ENCODE measurements around the gene TSNAXIP1.

TSNAXIP1 gene

GRCh38 chr16:67775273-67775672 is 31.4 kb upstream of the TSNAXIP1 start:
- TF ChIP-seq RAD21 (IDR thresholded peaks at IDR 0.05; ENCODE audit: low read depth) (no peak), NFIC (IDR thresholded peaks at IDR 0.05) (no peak), EGR1 (IDR thresholded peaks at IDR 0.05) (no peak), MAX (IDR thresholded peaks at IDR 0.05) (no peak), TAF1 (IDR thresholded peaks at IDR 0.05; ENCODE audit: low read depth) (no peak), CREB1 (IDR thresholded peaks at IDR 0.05; ENCODE audit: low read depth) (no peak), TEAD4 (IDR thresholded peaks at IDR 0.05) (no peak), YY1 (IDR thresholded peaks at IDR 0.05; ENCODE audit: low read depth) (no peak), REST (IDR thresholded peaks at IDR 0.05; ENCODE audit: low read depth) (no peak), FOXM1 (IDR thresholded peaks at IDR 0.05; ENCODE audit: borderline replicate concordance, low read depth) (no peak), ZBTB7A (IDR thresholded peaks at IDR 0.05; ENCODE audit: low read depth) (no peak)

GRCh38 chr16:67779256-67780014 is 27.3 kb upstream of the TSNAXIP1 start:
- TF ChIP-seq NFIC (IDR thresholded peaks at IDR 0.05) (no peak), ZBTB7A (IDR thresholded peaks at IDR 0.05; ENCODE audit: low read depth) (no peak), TEAD4 (IDR thresholded peaks at IDR 0.05) (no peak), EP300 (IDR thresholded peaks at IDR 0.05; ENCODE audit: borderline replicate concordance) (no peak), FOXM1 (IDR thresholded peaks at IDR 0.05; ENCODE audit: borderline replicate concordance, low read depth) (no peak)

- TF ChIP-seq CEBPB (IDR thresholded peaks at IDR 0.05) (no peak), YY1 (IDR thresholded peaks at IDR 0.05; ENCODE audit: low read depth) (no peak), REST (IDR thresholded peaks at IDR 0.05; ENCODE audit: low read depth) (no peak), CREB1 (IDR thresholded peaks at IDR 0.05; ENCODE audit: low read depth) (no peak)
Observed at GRCh38 chr16:67780847-67781564, 25.7 kb upstream of the TSNAXIP1 start.

GRCh38 chr16:67781565-67781921 is 25.1 kb upstream of the TSNAXIP1 start:
- no peak for TF ChIP-seq YY1 (IDR thresholded peaks at IDR 0.05; ENCODE audit: low read depth)
- no peak for TF ChIP-seq EGR1 (IDR thresholded peaks at IDR 0.05)
- no peak for TF ChIP-seq RAD21 (IDR thresholded peaks at IDR 0.05; ENCODE audit: low read depth)
- no peak for TF ChIP-seq CEBPB (IDR thresholded peaks at IDR 0.05)
- no peak for TF ChIP-seq EP300 (IDR thresholded peaks at IDR 0.05; ENCODE audit: borderline replicate concordance)
- no peak for TF ChIP-seq MAX (IDR thresholded peaks at IDR 0.05)
- TF ChIP-seq FOXM1 (IDR thresholded peaks at IDR 0.05; ENCODE audit: borderline replicate concordance, low read depth), result no peak
- TF ChIP-seq REST (IDR thresholded peaks at IDR 0.05; ENCODE audit: low read depth), result no peak
- no peak for TF ChIP-seq TAF1 (IDR thresholded peaks at IDR 0.05; ENCODE audit: low read depth)
- TF ChIP-seq NFIC (IDR thresholded peaks at IDR 0.05), result no peak
- TF ChIP-seq TEAD4 (IDR thresholded peaks at IDR 0.05), result no peak
- TF ChIP-seq TCF12 (IDR thresholded peaks at IDR 0.05; ENCODE audit: low read depth), result no peak

GRCh38 chr16:67782567-67783352 is 23.9 kb upstream of the TSNAXIP1 start:
- TF ChIP-seq ZBTB7A (IDR thresholded peaks at IDR 0.05; ENCODE audit: low read depth) (no peak), NFIC (IDR thresholded peaks at IDR 0.05) (0 out of 2 replicates have a peak, but pooled peaks have one; percentile 7), TAF1 (IDR thresholded peaks at IDR 0.05; ENCODE audit: low read depth) (no peak), REST (IDR thresholded peaks at IDR 0.05; ENCODE audit: low read depth) (no peak)

Data from Ishikawa (cell line).